GM12878 (cell line): ENCODE results near the gene SIK3. TPM values are rescaled to one million over a fixed set of nuclear protein-coding genes. Genes with fewer than 3 reads are reported as not detected.

Experiments used
- ATAC-seq: fragments of 200-7000 bp; cut with Tn5 transposase; 3 replicates; pipeline ENCODE4 v1.9.1; 2020; ENCODE audit warnings: mild to moderate bottlenecking, moderate library complexity
- BruUV-seq: library from RNA; stranded (reverse); fragments of 400-500 nt; replicated peaks from 2 replicates; lab custom pipeline; 2021; lab: Mats Ljungman, UMichigan
- CTCF ChIA-PET: fragments of 300-600 bp; sonication (Branson Sonifier 250); formaldehyde crosslinking; extraction: SDS; loops from one replicate; lab custom pipeline; 2021; ENCODE audit warnings: inconsistent platforms; lab: Yijun Ruan, JAX
- POLR2A ChIA-PET: fragments of 350-600 bp; formaldehyde crosslinking; extraction: SDS; loops from one replicate; lab custom pipeline; 2021; ENCODE audit warnings: inconsistent platforms; lab: Charles Lee
- RAD21 ChIA-PET: fragments of 300-600 bp; sonication (Branson Sonifier 250); formaldehyde crosslinking; loops from one replicate; lab custom pipeline; 2023; ENCODE audit warnings: antibody characterized with exemption; ENCODE audit not compliant: unreplicated experiment; lab: Charles Lee
- SMC1A ChIA-PET: fragments of 300-600 bp; sonication (Branson Sonifier 250); formaldehyde crosslinking; loops from one replicate; lab custom pipeline; 2023; ENCODE audit not compliant: unreplicated experiment, uncharacterized antibody; lab: Charles Lee
- DNase-seq: peaks from one replicate; pipeline ENCODE4 v3.0.0-alpha.2; 2011; ENCODE audit warnings: low read depth, low spot score
- FAIRE-seq: peaks from 3 replicates; lab custom pipeline; 2011; peaks lifted over from hg19 to GRCh38; lab: Jason Lieb, UNC
- H2AFZ ChIP-seq: 2 replicates; pipeline ENCODE4 v1.6.0; 2011; ENCODE audit warnings: low read depth, low read length, control low read depth; ENCODE audit not compliant: control insufficient read depth
- H3K27ac ChIP-seq: 2 replicates; pipeline ENCODE4 v1.5.1; 2011; ENCODE audit warnings: control low read depth; ENCODE audit not compliant: control insufficient read depth, insufficient read depth
- H3K27me3 ChIP-seq, 2 experiments: replicated peaks in 1 of 2; 2 replicates each; pipeline versions ENCODE4 v1.6.0 to v1.6.1; 2011; ENCODE audit warnings: low read length in 1 of 2; ENCODE audit not compliant: control insufficient read depth in 2 of 2, insufficient read depth in 2 of 2
- H3K36me3 ChIP-seq, 2 experiments: 2 replicates each; pipeline ENCODE4 v1.5.1; 2011; ENCODE audit warnings: low read length in 1 of 2; ENCODE audit not compliant: control insufficient read depth in 2 of 2, insufficient read depth in 2 of 2
- H3K4me1 ChIP-seq: 2 replicates; pipeline ENCODE4 v1.6.1; 2011; ENCODE audit warnings: mild to moderate bottlenecking, low read length, moderate library complexity, mixed read lengths; ENCODE audit not compliant: control insufficient read depth, insufficient read depth
- H3K4me2 ChIP-seq: 2 replicates; pipeline ENCODE4 v1.6.0; 2011; ENCODE audit warnings: control low read depth; ENCODE audit not compliant: control insufficient read depth, insufficient read depth
- H3K4me3 ChIP-seq: fragments of 200-600 bp; sonication (generic); 2 replicates; pipeline ENCODE4 v1.5.1; 2016
- H3K79me2 ChIP-seq: 2 replicates; pipeline ENCODE4 v1.6.0; 2011; ENCODE audit warnings: low read length; ENCODE audit not compliant: control insufficient read depth, insufficient read depth
- H3K9ac ChIP-seq: 2 replicates; pipeline ENCODE4 v1.8.0; 2011; ENCODE audit warnings: low read length, control low read depth, mixed read lengths; ENCODE audit not compliant: control insufficient read depth, insufficient read depth
- H3K9me3 ChIP-seq: replicated peaks from 3 replicates; pipeline ENCODE4 v1.5.1; 2011; ENCODE audit warnings: mild to moderate bottlenecking, low read length; ENCODE audit not compliant: control insufficient read depth, insufficient read depth
- H4K20me1 ChIP-seq: 2 replicates; pipeline ENCODE4 v1.6.0; 2011; ENCODE audit not compliant: control insufficient read depth, insufficient read depth
- BCL11A ChIP-seq: IDR thresholded peaks from 2 replicates; pipeline ENCODE4 v1.6.1; 2011; ENCODE audit warnings: low read depth, low read length
- CEBPZ ChIP-seq: fragments of 150-350 bp; IDR thresholded peaks from 2 replicates; pipeline ENCODE4 v1.6.1; 2016; ENCODE audit warnings: low read depth, low read length
- E4F1 ChIP-seq: fragments of 450-650 bp; IDR thresholded peaks from 2 replicates; pipeline ENCODE4 v1.6.1; 2018; ENCODE audit warnings: borderline replicate concordance, mild to moderate bottlenecking; ENCODE audit not compliant: partially characterized antibody
- ESRRA ChIP-seq: IDR thresholded peaks from 2 replicates; pipeline ENCODE4 v1.6.1; 2012; ENCODE audit warnings: mild to moderate bottlenecking, low read length, improper control_type of control experiment
- REST ChIP-seq: IDR thresholded peaks from 2 replicates; pipeline ENCODE4 v1.6.1; 2012; ENCODE audit warnings: mild to moderate bottlenecking, low read depth, low read length
- ZBTB4 ChIP-seq: fragments of 450-650 bp; formaldehyde crosslinking; IDR thresholded peaks from 2 replicates; pipeline ENCODE4 v1.4.0; 2022; ENCODE audit warnings: mild to moderate bottlenecking, moderate library complexity
- WGBS: methylation state at CpG from one replicate; pipeline ENCODE4 v1.1.6; 2016; ENCODE audit warnings: low lambda C conversion rate; ENCODE audit not compliant: insufficient replicate concordance, insufficient coverage; ENCODE audit errors: missing lambda C conversion rate; 5-methylcytosine and 5-hydroxymethylcytosine counted together
- in situ Hi-C: fragments of 300-500 bp; cut with MboI; formaldehyde crosslinking; loops from 9 replicates; pipeline ENCODE4 v1.14.3; 2018; ENCODE audit warnings: mixed read lengths
- intact Hi-C: fragments of 100-400 bp; cut with micrococcal nuclease; formaldehyde crosslinking; loops from one replicate; pipeline ENCODE4 v1.14.2; 2022; ENCODE audit not compliant: unreplicated experiment
- polyA plus RNA-seq, 11 experiments: library from polyadenylated mRNA; depleted of rRNA in 4 of 11; unstranded in 6 of 11; stranded (reverse) in 5 of 11; fragments of >200 nt; fragmentation: Nextera tagmentation in 4 of 11; fragmentation: Illumina TruSeq in 1 of 11; extraction: Ambion mirVana in 4 of 11; extraction: Trizol in 1 of 11; gene quantifications; 1 replicate in 1 of 11; 2 replicates in 10 of 11; pipeline versions ENCODE4 v1.2.1 to v1.2.3, GENCODE V29; 2011 to 2016; ENCODE audit warnings: inconsistent platforms in 2 of 11, missing spikeins in 2 of 11, low read depth in 1 of 11
- total RNA-seq, 4 experiments: library from RNA; depleted of rRNA in 3 of 4; stranded (reverse); fragments of >200 nt in 3 of 4; fragmentation: Illumina TruSeq in 1 of 4; extraction: Trizol in 1 of 4; gene quantifications; 2 replicates each; pipeline versions ENCODE4 v1.2.1 to v1.2.3, GENCODE V29; 2013 to 2021

SIK3 gene
- total and polyA plus RNA-seq, 10 of the 15 experiments (the other 5 are each of a cell fraction or from before 2014, with no cell fraction given), result 2.5 to 31.9 (median 11.1) TPM

- no peak for TF ChIP-seq ZBTB4 (CRISPR knock-in tag)
- no peak for TF ChIP-seq BCL11A
- no peak for TF ChIP-seq CEBPZ
- TF ChIP-seq ESRRA, result no peak
Measured at GRCh38 chr11:116813170-116813569, 285.1 kb downstream of the SIK3 start (continued).

- FAIRE-seq, result no peak
- no peaks in the 10 kb centered on the region for H3K79me2 ChIP-seq
- 92% methylated on average over 4 of the region's 4 CpGs for WGBS
Measured at GRCh38 chr11:116812109-116812508, 286.1 kb downstream of the SIK3 start.

More at GRCh38 chr11:116812109-116812508, 286.1 kb downstream of the SIK3 start:
- ChIA-PET SMC1A (interaction anchor here (1.2 kb wide), 1 partner anchor 24 kb away, joined by 3 read pairs; no protein-coding TSS in a partner anchor), POLR2A (interaction anchor here (0.5 kb wide), 1 partner anchor 133 kb away, joined by 3 read pairs; no protein-coding TSS in a partner anchor), RAD21 (no interaction called here), CTCF (interaction anchor here (1.0 to 2.1 kb wide), 3 partner anchors 22 to 25 kb away, joined by 3 to 12 read pairs (median 11); partner anchors contain the start of genes APOA5 and ZPR1)
- ATAC-seq, result no peak
- H3K4me2 ChIP-seq, result no peak overlapping the region
- no peaks in the 10 kb centered on the region for H3K9me3 ChIP-seq
- H2AFZ ChIP-seq, result no peak overlapping the region
- TF ChIP-seq E4F1, result no peak
- TF ChIP-seq REST, result no peak
- no peak overlapping the region for H3K4me3 ChIP-seq
- H3K4me1 ChIP-seq, result no peaks in the 10 kb centered on the region
- no peaks in the 10 kb centered on the region for H3K36me3 ChIP-seq
- BruUV-seq, result no TSS peak
- H3K9ac ChIP-seq, result no peak overlapping the region
- no peak overlapping the region for H3K27ac ChIP-seq
- no peaks in the 10 kb centered on the region for H4K20me1 ChIP-seq
- in situ Hi-C loops, result no loop called here
- no peak for DNase-seq
- no peaks in the 10 kb centered on the region for H3K27me3 ChIP-seq
- intact Hi-C loops, result no loop called here
